ENCODE measurements around the gene NDFIP2.

The NDFIP2 gene

GRCh38 chr13:79451500-79451962, 29.4 kb upstream of the NDFIP2 start:
- ChIA-PET CTCF (no interaction called here), POLR2A (interaction anchor here (2.2 kb wide), 1 partner anchor 30 kb away, joined by 9 read pairs; the partner anchor contains the start of gene NDFIP2)
- TF ChIP-seq SUZ12 (IDR thresholded peaks at IDR 0.05) (no peak), ARNT (IDR thresholded peaks at IDR 0.05) (no peak), ELF4 (IDR thresholded peaks at IDR 0.05) (no peak), ZNF384 (IDR thresholded peaks at IDR 0.05) (no peak), HDGF (IDR thresholded peaks at IDR 0.05; ENCODE audit: borderline replicate concordance) (no peak), LEF1 (IDR thresholded peaks at IDR 0.05; ENCODE audit: borderline replicate concordance) (no peak), PKNOX1 (IDR thresholded peaks at IDR 0.05) (no peak), TARDBP (IDR thresholded peaks at IDR 0.05) (no peak), CTBP1 (IDR thresholded peaks at IDR 0.05; ENCODE audit: borderline replicate concordance) (no peak), SP1 (IDR thresholded peaks at IDR 0.05) (no peak), BHLHE40 (IDR thresholded peaks at IDR 0.05; ENCODE audit: borderline replicate concordance) (no peak), FOXA1 (IDR thresholded peaks at IDR 0.05) (no peak), L3MBTL2 (conservative IDR thresholded peaks at IDR 0.05) (no peak), FOXM1 (IDR thresholded peaks at IDR 0.05; ENCODE audit: borderline replicate concordance) (no peak)
- peak; percentile 69 for DNase-seq (ENCODE audit: extremely low spot score)

GRCh38 chr13:79452239-79452913, 28.6 kb upstream of the NDFIP2 start:
- TF ChIP-seq SUZ12 (IDR thresholded peaks at IDR 0.05): no peak
- CTCF ChIA-PET: no interaction called here
- DNase-seq (ENCODE audit: extremely low spot score): no peak
- POLR2A ChIA-PET: interaction anchor here (2.2 kb wide), 1 partner anchor 29 kb away, joined by 9 read pairs; the partner anchor contains the start of gene NDFIP2

GRCh38 chr13:79455331-79455730, 25.6 kb upstream of the NDFIP2 start:
- TF ChIP-seq FOXA1 (IDR thresholded peaks at IDR 0.05) (no peak), PKNOX1 (IDR thresholded peaks at IDR 0.05) (no peak), HDGF (IDR thresholded peaks at IDR 0.05; ENCODE audit: borderline replicate concordance) (no peak), SP1 (IDR thresholded peaks at IDR 0.05) (no peak), FOXK2 (IDR thresholded peaks at IDR 0.05) (no peak), ZNF384 (IDR thresholded peaks at IDR 0.05) (no peak), ARNT (IDR thresholded peaks at IDR 0.05) (no peak), SUZ12 (IDR thresholded peaks at IDR 0.05) (no peak), FOXM1 (IDR thresholded peaks at IDR 0.05; ENCODE audit: borderline replicate concordance) (no peak), NFRKB (IDR thresholded peaks at IDR 0.05) (no peak), TARDBP (IDR thresholded peaks at IDR 0.05) (no peak), CTBP1 (IDR thresholded peaks at IDR 0.05; ENCODE audit: borderline replicate concordance) (no peak), L3MBTL2 (conservative IDR thresholded peaks at IDR 0.05) (no peak), LEF1 (IDR thresholded peaks at IDR 0.05; ENCODE audit: borderline replicate concordance) (no peak)
- ChIA-PET POLR2A (interaction anchor here (0.7 kb wide), 1 partner anchor 26 kb away, joined by 6 read pairs; the partner anchor contains the start of gene NDFIP2), CTCF (no interaction called here)
- DNase-seq (ENCODE audit: extremely low spot score): no peak

- ChIA-PET CTCF (no interaction called here), POLR2A (interaction anchor here (1.7 kb wide), 1 partner anchor 25 kb away, joined by 6 read pairs; the partner anchor contains the start of gene NDFIP2)
- DNase-seq (ENCODE audit: extremely low spot score): no peak
- no peak for TF ChIP-seq CTBP1 (IDR thresholded peaks at IDR 0.05; ENCODE audit: borderline replicate concordance)
Measured at GRCh38 chr13:79456051-79456450, 24.9 kb upstream of the NDFIP2 start.

- POLR2A ChIA-PET: interaction anchor here (1.1 to 1.7 kb wide), 2 partner anchors 21 to 24 kb away, joined by 3 to 6 read pairs; partner anchors contain the start of gene NDFIP2
- no peak for DNase-seq (ENCODE audit: extremely low spot score)
- CTCF ChIA-PET: interaction anchor here (0.5 to 1.0 kb wide), 3 partner anchors 32 to 91 kb away, joined by 3 read pairs; no protein-coding TSS in a partner anchor
- no peak for TF ChIP-seq SP1 (IDR thresholded peaks at IDR 0.05)
- TF ChIP-seq FOXM1 (IDR thresholded peaks at IDR 0.05; ENCODE audit: borderline replicate concordance): no peak
- TF ChIP-seq ARNT (IDR thresholded peaks at IDR 0.05): no peak
- no peak for TF ChIP-seq L3MBTL2 (conservative IDR thresholded peaks at IDR 0.05)
- no peak for TF ChIP-seq ZNF384 (IDR thresholded peaks at IDR 0.05)
Measured at GRCh38 chr13:79456656-79457365, 24.1 kb upstream of the NDFIP2 start.

GRCh38 chr13:79457390-79457789, 23.6 kb upstream of the NDFIP2 start:
- ChIA-PET CTCF (interaction anchor here (0.8 to 1.0 kb wide), 2 partner anchors 33 to 84 kb away, joined by 3 read pairs; no protein-coding TSS in a partner anchor), POLR2A (interaction anchor here (1.1 to 1.7 kb wide), 2 partner anchors 20 to 24 kb away, joined by 3 to 6 read pairs; partner anchors contain the start of gene NDFIP2)
- TF ChIP-seq ELF4 (IDR thresholded peaks at IDR 0.05): no peak
- no peak for TF ChIP-seq HDGF (IDR thresholded peaks at IDR 0.05; ENCODE audit: borderline replicate concordance)
- no peak for TF ChIP-seq PKNOX1 (IDR thresholded peaks at IDR 0.05)
- no peak for TF ChIP-seq LEF1 (IDR thresholded peaks at IDR 0.05; ENCODE audit: borderline replicate concordance)
- TF ChIP-seq SP1 (IDR thresholded peaks at IDR 0.05): no peak
- no peak for TF ChIP-seq TARDBP (IDR thresholded peaks at IDR 0.05)
- no peak for TF ChIP-seq NFRKB (IDR thresholded peaks at IDR 0.05)
- TF ChIP-seq ARNT (IDR thresholded peaks at IDR 0.05): no peak
- TF ChIP-seq FOXK2 (IDR thresholded peaks at IDR 0.05): no peak
- no peak for TF ChIP-seq SUZ12 (IDR thresholded peaks at IDR 0.05)
- no peak for TF ChIP-seq ZNF384 (IDR thresholded peaks at IDR 0.05)
- TF ChIP-seq BHLHE40 (IDR thresholded peaks at IDR 0.05; ENCODE audit: borderline replicate concordance): no peak
- no peak for TF ChIP-seq FOXA1 (IDR thresholded peaks at IDR 0.05)
- TF ChIP-seq FOXM1 (IDR thresholded peaks at IDR 0.05; ENCODE audit: borderline replicate concordance): no peak
- no peak for TF ChIP-seq CTBP1 (IDR thresholded peaks at IDR 0.05; ENCODE audit: borderline replicate concordance)
- TF ChIP-seq L3MBTL2 (conservative IDR thresholded peaks at IDR 0.05): no peak
- no peak for DNase-seq (ENCODE audit: extremely low spot score)

All from HEK293T (cell line).